PC-3 (cell line): ENCODE measurements around the gene DLX2. TPM values are rescaled to one million over a fixed set of nuclear protein-coding genes. Genes with fewer than 3 reads are reported as not detected.

Experiments
- ATAC-seq: fragments of 200-7000 bp; cut with Tn5 transposase; 2 replicates; pipeline ENCODE4 v1.9.1; 2020; ENCODE audit warnings: mild to moderate bottlenecking, moderate library complexity
- BruUV-seq: library from RNA; stranded (reverse); fragments of 400-500 nt; replicated peaks from 2 replicates; lab custom pipeline; 2021; lab: Mats Ljungman, UMichigan
- CTCF ChIA-PET: fragments of 300-600 bp; sonication (Branson Sonifier 250); formaldehyde crosslinking; loops from one replicate; lab custom pipeline; 2022; ENCODE audit warnings: antibody characterized with exemption; lab: Charles Lee
- POLR2A ChIA-PET: fragments of 300-600 bp; sonication (Branson Sonifier 250); formaldehyde crosslinking; loops from one replicate; lab custom pipeline; 2022; ENCODE audit warnings: antibody characterized with exemption; ENCODE audit not compliant: unreplicated experiment; lab: Charles Lee
- DNase-seq: peaks from one replicate; pipeline ENCODE4 v3.0.0-alpha.2; 2015
- H2AFZ ChIP-seq: fragments of 300-600 bp; sonication (generic); 2 replicates; pipeline ENCODE4 v1.6.0; 2016; ENCODE audit warnings: antibody characterized with exemption, low read length
- H3F3A ChIP-seq: fragments of 300-600 bp; sonication (generic); one replicate; pipeline ENCODE4 v1.6.0; 2017; ENCODE audit warnings: antibody characterized with exemption, low read length, control low read depth, mild to moderate bottlenecking; ENCODE audit not compliant: unreplicated experiment
- H3K27ac ChIP-seq: fragments of 300-600 bp; sonication (generic); 2 replicates; pipeline ENCODE4 v1.5.1; 2016; ENCODE audit warnings: mild to moderate bottlenecking, low read length
- H3K27me3 ChIP-seq: fragments of 300-600 bp; sonication (generic); 2 replicates; pipeline ENCODE4 v1.6.1; 2016; ENCODE audit warnings: low read length, mixed read lengths
- H3K36me3 ChIP-seq: fragments of 300-600 bp; sonication (generic); 2 replicates; pipeline ENCODE4 v1.6.1; 2016; ENCODE audit warnings: low read depth, mixed run types, low read length, mixed read lengths
- H3K4me1 ChIP-seq: fragments of 300-600 bp; sonication (generic); 2 replicates; pipeline ENCODE4 v1.5.1; 2016; ENCODE audit warnings: low read length; ENCODE audit not compliant: insufficient read depth
- H3K4me2 ChIP-seq: fragments of 300-600 bp; sonication (generic); 2 replicates; pipeline ENCODE4 v1.6.0; 2016; ENCODE audit warnings: low read length
- H3K4me3 ChIP-seq: fragments of 300-600 bp; sonication (generic); 2 replicates; pipeline ENCODE4 v1.5.1; 2016; ENCODE audit warnings: mild to moderate bottlenecking, low read length, mixed read lengths
- H3K79me2 ChIP-seq: fragments of 300-600 bp; sonication (generic); 2 replicates; pipeline ENCODE4 v1.6.1; 2017; ENCODE audit warnings: low read length, mixed read lengths
- H3K9ac ChIP-seq: fragments of 300-600 bp; sonication (generic); 2 replicates; pipeline ENCODE4 v1.6.0; 2016; ENCODE audit warnings: mild to moderate bottlenecking, low read length
- H3K9me2 ChIP-seq: fragments of 300-600 bp; sonication (generic); replicated peaks from 2 replicates; pipeline ENCODE4 v1.6.1; 2016; ENCODE audit warnings: mixed run types, low read length, mixed read lengths
- H3K9me3 ChIP-seq: fragments of 300-600 bp; sonication (generic); 2 replicates; pipeline ENCODE4 v1.6.1; 2016; ENCODE audit warnings: low read length, mixed read lengths
- H4K20me1 ChIP-seq: fragments of 300-600 bp; sonication (generic); 2 replicates; pipeline ENCODE4 v1.6.1; 2016; ENCODE audit warnings: low read length, mixed read lengths
- CTCF ChIP-seq: fragments of 300-600 bp; sonication (generic); conservative IDR thresholded peaks from 2 replicates; pipeline ENCODE4 v1.5.1; 2017; ENCODE audit warnings: antibody characterized with exemption, low read depth, mild to moderate bottlenecking, low read length
- EZH2 ChIP-seq: fragments of 300-600 bp; sonication (generic); IDR thresholded peaks from one replicate; pipeline ENCODE4 v1.6.1; 2017; ENCODE audit warnings: antibody characterized with exemption, mild to moderate bottlenecking, low read length; ENCODE audit not compliant: unreplicated experiment
- EZH2phosphoT487 ChIP-seq: fragments of 300-600 bp; sonication (generic); IDR thresholded peaks from 2 replicates; pipeline ENCODE4 v1.6.1; 2018; ENCODE audit warnings: mild to moderate bottlenecking, antibody characterized with exemption, low read length, borderline replicate concordance
- intact Hi-C: fragments of 100-400 bp; cut with micrococcal nuclease; formaldehyde crosslinking; loops from 2 replicates; pipeline ENCODE4 v1.9.0; 2023
- total RNA-seq: library from RNA; depleted of rRNA; stranded (reverse); fragments of >200 nt; gene quantifications from 2 replicates; pipeline ENCODE4 v1.2.3, GENCODE V29; 2014

Gene DLX2
- total RNA-seq, 1 experiment from 2014 or later: 1.4 TPM

DNA sequence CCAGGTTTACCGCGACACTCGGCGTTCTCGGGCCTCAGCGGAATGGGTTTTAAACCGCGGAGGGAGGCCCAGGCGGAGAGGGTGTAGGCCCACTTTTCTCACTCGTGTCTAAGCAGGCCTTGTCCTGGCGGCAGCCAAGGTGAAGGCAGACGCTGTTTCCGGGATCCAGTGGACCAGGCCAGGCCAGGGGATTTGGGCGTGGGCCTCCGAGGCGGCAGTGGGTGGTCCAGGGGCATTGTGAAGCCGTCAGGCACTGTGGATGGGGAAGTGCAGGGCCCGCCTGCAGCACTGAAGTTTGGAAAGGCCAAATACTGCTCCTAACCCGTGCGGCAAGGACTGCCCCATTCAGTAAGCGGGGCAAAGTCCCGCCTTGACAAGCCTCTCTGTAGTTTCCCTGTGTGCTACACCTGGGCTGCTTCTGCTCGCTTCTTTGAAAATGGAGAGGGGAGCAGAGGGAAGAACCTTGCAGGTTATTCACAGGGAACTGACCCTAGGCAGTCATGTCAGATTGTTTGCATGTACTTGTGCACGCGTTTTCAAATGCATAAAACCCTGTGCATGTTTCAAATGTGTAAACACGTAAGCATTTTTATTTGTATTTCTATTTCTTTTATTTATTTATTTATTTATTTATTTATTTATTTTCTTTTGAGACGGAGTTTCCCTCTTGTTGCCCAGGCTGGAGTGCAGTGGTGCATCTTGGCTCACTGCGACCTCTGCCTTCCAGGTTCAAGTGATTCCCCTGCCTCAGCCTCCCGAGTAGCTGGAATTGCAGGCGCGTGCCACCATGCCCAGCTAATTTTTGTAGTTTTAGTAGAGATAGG is 7.5 kb upstream of the DLX2 start:
- intact Hi-C loops: no loop called here

GRCh38 chr2:172109256-172109987 is 6.7 kb upstream of the DLX2 start:
- Histone ChIP-seq H3K4me1 (no peaks in the 10 kb centered on the region), H3K79me2 (no peaks in the 10 kb centered on the region), H4K20me1 (no peaks in the 10 kb centered on the region), H3K27ac (no peak overlapping the region), H3K9ac (no peak overlapping the region), H3K4me3 (no peak overlapping the region), H3K27me3 (no peaks in the 10 kb centered on the region), H3K9me3 (no peaks in the 10 kb centered on the region), H3K36me3 (no peaks in the 10 kb centered on the region), H2AFZ (no peak overlapping the region), H3F3A (no peaks in the 10 kb centered on the region), H3K9me2 (no peaks in the 10 kb centered on the region), H3K4me2 (no peak overlapping the region)
- ChIA-PET CTCF (no interaction called here), POLR2A (no interaction called here)
- no peak for TF ChIP-seq CTCF
- TF ChIP-seq EZH2phosphoT487: no peak
- TF ChIP-seq EZH2: no peak
- intact Hi-C loops: no loop called here
- DNase-seq: no peak
- ATAC-seq: no peak
- no TSS peak for BruUV-seq

More for the DNA sequence above, 7.5 kb upstream of the DLX2 start:
- Histone ChIP-seq H3K27me3 (no peaks in the 10 kb centered on the region), H3K79me2 (no peaks in the 10 kb centered on the region), H3K9ac (no peak overlapping the region), H3F3A (no peaks in the 10 kb centered on the region), H2AFZ (no peak overlapping the region), H3K4me3 (no peak overlapping the region), H4K20me1 (no peaks in the 10 kb centered on the region), H3K4me1 (no peaks in the 10 kb centered on the region), H3K9me3 (no peaks in the 10 kb centered on the region), H3K4me2 (no peak overlapping the region), H3K27ac (no peak overlapping the region), H3K36me3 (no peaks in the 10 kb centered on the region), H3K9me2 (no peaks in the 10 kb centered on the region)
- ChIA-PET CTCF (no interaction called here), POLR2A (no interaction called here)
- DNase-seq (no peak), ATAC-seq (no peak)
- no peak for TF ChIP-seq EZH2phosphoT487
- no peak for TF ChIP-seq CTCF
- TF ChIP-seq EZH2: no peak
- no TSS peak for BruUV-seq

DNA sequence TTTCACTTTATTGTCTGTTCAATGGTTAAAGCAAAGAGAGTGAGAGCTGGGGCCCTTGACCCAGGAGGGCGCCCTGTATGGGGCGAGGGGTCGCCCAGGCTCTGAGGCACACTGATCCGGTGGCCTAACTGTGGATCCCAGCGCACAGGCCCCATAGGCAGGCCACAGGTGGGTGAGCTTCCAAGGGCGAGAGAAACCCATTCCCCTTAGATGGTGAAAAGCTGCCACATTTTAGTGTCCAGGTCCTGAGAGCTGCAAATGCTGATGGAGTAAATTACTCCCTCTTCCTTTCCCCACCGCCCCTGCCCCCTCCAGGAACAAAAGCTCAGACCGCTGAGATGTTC is 5.9 kb upstream of the DLX2 start:
- Histone ChIP-seq H3K4me1 (0 out of 2 replicates have a peak, but pooled peaks cover 2% of the 10 kb centered on the region), H3K79me2 (no peaks in the 10 kb centered on the region), H2AFZ (no peak overlapping the region), H3K36me3 (no peaks in the 10 kb centered on the region), H4K20me1 (no peaks in the 10 kb centered on the region), H3K9me3 (no peaks in the 10 kb centered on the region), H3K9me2 (no peaks in the 10 kb centered on the region), H3K4me2 (no peak overlapping the region), H3K27me3 (no peaks in the 10 kb centered on the region), H3K4me3 (no peak overlapping the region), H3K9ac (no peak overlapping the region), H3F3A (no peaks in the 10 kb centered on the region), H3K27ac (no peak overlapping the region)
- no TSS peak for BruUV-seq
- POLR2A ChIA-PET: no interaction called here
- DNase-seq: no peak
- ATAC-seq: no peak
- TF ChIP-seq EZH2phosphoT487 (no peak), EZH2 (no peak), CTCF (no peak)
- intact Hi-C loops: no loop called here
- CTCF ChIA-PET: no interaction called here
